IMR-90 (cell line): ENCODE measurements around the gene ARHGAP10. TPM values are rescaled to one million over a fixed set of nuclear protein-coding genes. Genes with fewer than 3 reads are reported as not detected.

Experiments
- ATAC-seq: fragments of 200-7000 bp; cut with Tn5 transposase; 2 replicates; pipeline ENCODE4 v1.9.1; 2020; ENCODE audit warnings: low read depth, mild to moderate bottlenecking, moderate library complexity
- BruUV-seq: library from RNA; stranded (reverse); fragments of 400-500 nt; replicated peaks from 2 replicates; lab custom pipeline; 2021; lab: Mats Ljungman, UMichigan
- CTCF ChIA-PET: fragments of 300-600 bp; formaldehyde crosslinking; extraction: SDS; loops from one replicate; lab custom pipeline; 2021; ENCODE audit warnings: antibody characterized with exemption; lab: Yijun Ruan, JAX
- POLR2A ChIA-PET: fragments of 300-600 bp; sonication (Branson Sonifier 250); formaldehyde crosslinking; loops from one replicate; lab custom pipeline; 2022; ENCODE audit warnings: antibody characterized with exemption; ENCODE audit not compliant: unreplicated experiment; lab: Charles Lee
- DNase-seq: peaks from one replicate; pipeline ENCODE4 v3.0.0; 2013
- H2AFZ ChIP-seq: replicated peaks from 2 replicates; pipeline ENCODE3; 2013; ENCODE audit warnings: low read length, mild to moderate bottlenecking; ENCODE audit not compliant: poor library complexity
- H2AK5ac ChIP-seq: 2 replicates; pipeline ENCODE4 v1.6.1; 2013; ENCODE audit warnings: low read depth, low read length, inconsistent platforms
- H2AK9ac ChIP-seq: replicated peaks from 2 replicates; pipeline ENCODE3; 2013; ENCODE audit warnings: mild to moderate bottlenecking, low read depth, low read length, moderate library complexity; ENCODE audit not compliant: poor library complexity
- H2BK120ac ChIP-seq: 2 replicates; pipeline ENCODE4 v1.6.1; 2013; ENCODE audit warnings: low read depth, low read length, inconsistent platforms
- H2BK15ac ChIP-seq: 3 replicates; pipeline ENCODE4 v1.6.1; 2013; ENCODE audit warnings: low read depth, low read length, inconsistent platforms
- H2BK20ac ChIP-seq: 2 replicates; pipeline ENCODE4 v1.6.1; 2013; ENCODE audit warnings: low read depth, mild to moderate bottlenecking, inconsistent platforms, low read length, moderate library complexity
- H2BK5ac ChIP-seq: 2 replicates; pipeline ENCODE4 v1.6.1; 2013; ENCODE audit warnings: mild to moderate bottlenecking, low read depth, low read length, inconsistent platforms; ENCODE audit not compliant: poor library complexity, severe bottlenecking
- H3K14ac ChIP-seq: replicated peaks from 2 replicates; pipeline ENCODE4 v1.6.1; 2013; ENCODE audit warnings: low read depth, low read length, inconsistent platforms
- H3K18ac ChIP-seq: 2 replicates; pipeline ENCODE4 v1.6.1; 2013; ENCODE audit warnings: low read depth, low read length, control low read depth
- H3K23ac ChIP-seq: 2 replicates; pipeline ENCODE4 v1.6.1; 2013; ENCODE audit warnings: low read depth, low read length, inconsistent platforms
- H3K27ac ChIP-seq: 2 replicates; pipeline ENCODE4 v1.5.1; 2013; ENCODE audit warnings: mild to moderate bottlenecking, control low read depth, low read length; ENCODE audit not compliant: insufficient read depth
- H3K27me3 ChIP-seq: 2 replicates; pipeline ENCODE4 v1.6.1; 2013; ENCODE audit warnings: low read length; ENCODE audit not compliant: control insufficient read depth, insufficient read depth
- H3K36me3 ChIP-seq: 2 replicates; pipeline ENCODE4 v1.6.1; 2013; ENCODE audit warnings: low read length, mixed read lengths; ENCODE audit not compliant: control insufficient read depth, insufficient read depth
- H3K4ac ChIP-seq: 2 replicates; pipeline ENCODE4 v1.6.1; 2013; ENCODE audit warnings: low read depth, low read length, inconsistent platforms
- H3K4me1 ChIP-seq: 2 replicates; pipeline ENCODE4 v1.6.1; 2013; ENCODE audit warnings: low read length, mixed read lengths; ENCODE audit not compliant: control insufficient read depth, insufficient read depth
- H3K4me2 ChIP-seq: 2 replicates; pipeline ENCODE4 v1.6.1; 2013; ENCODE audit warnings: low read depth, mild to moderate bottlenecking, control low read depth, low read length, moderate library complexity
- H3K4me3 ChIP-seq: 2 replicates; pipeline ENCODE4 v1.5.1; 2013; ENCODE audit warnings: low read depth, mild to moderate bottlenecking, control low read depth, low read length, moderate library complexity; ENCODE audit not compliant: insufficient read depth
- H3K56ac ChIP-seq: 2 replicates; pipeline ENCODE4 v1.6.1; 2013; ENCODE audit warnings: low read length, inconsistent platforms; ENCODE audit not compliant: insufficient read depth; ENCODE audit errors: extremely low read depth
- H3K79me1 ChIP-seq, 2 experiments: 2 replicates each; pipeline ENCODE4 v1.6.1; 2013; ENCODE audit warnings: low read length in 2 of 2, inconsistent platforms in 1 of 2, low read depth in 1 of 2
- H3K9ac ChIP-seq: 2 replicates; pipeline ENCODE4 v1.6.1; 2013; ENCODE audit warnings: low read depth, low read length, control low read depth
- H3K9me1 ChIP-seq: 2 replicates; pipeline ENCODE4 v1.6.1; 2013; ENCODE audit warnings: low read length, inconsistent platforms; ENCODE audit not compliant: insufficient read depth
- H3K9me3 ChIP-seq: 2 replicates; pipeline ENCODE4 v1.6.1; 2013; ENCODE audit warnings: low read length; ENCODE audit not compliant: control insufficient read depth, insufficient read depth
- H4K20me1 ChIP-seq: 2 replicates; pipeline ENCODE4 v1.6.1; 2013; ENCODE audit warnings: low read length, inconsistent platforms; ENCODE audit not compliant: insufficient read depth
- H4K5ac ChIP-seq: 2 replicates; pipeline ENCODE4 v1.6.1; 2013; ENCODE audit warnings: mild to moderate bottlenecking, low read depth, low read length, control low read depth
- H4K8ac ChIP-seq, 2 experiments: 2 replicates each; pipeline ENCODE4 v1.6.1; 2013; ENCODE audit warnings: low read depth in 2 of 2, low read length in 2 of 2, control low read depth in 1 of 2, inconsistent platforms in 1 of 2
- H4K91ac ChIP-seq: 2 replicates; pipeline ENCODE4 v1.6.1; 2013; ENCODE audit warnings: low read depth, low read length, inconsistent platforms; ENCODE audit not compliant: insufficient read depth
- MAFK ChIP-seq: IDR thresholded peaks from 2 replicates; pipeline ENCODE4 v1.6.1; 2012; ENCODE audit warnings: low read depth, low read length, improper control_type of control experiment
- NFE2L2 ChIP-seq: fragments of 150-350 bp; IDR thresholded peaks from 2 replicates; pipeline ENCODE4 v1.6.1; 2016; ENCODE audit warnings: low read depth, mild to moderate bottlenecking, low read length
- RCOR1 ChIP-seq: IDR thresholded peaks from 2 replicates; pipeline ENCODE4 v1.6.1; 2012; ENCODE audit warnings: mild to moderate bottlenecking, low read length, improper control_type of control experiment; ENCODE audit not compliant: insufficient replicate concordance
- whole genome bisulfite sequencing, 2 experiments: methylation state at CpG; one replicate each; pipeline versions ENCODE4 v1.1.5 to v1.1.7; 2013; ENCODE audit warnings: missing lambda C conversion rate in 2 of 2; ENCODE audit not compliant: insufficient read length in 1 of 2; ENCODE audit errors: extremely low coverage in 2 of 2; 5-methylcytosine and 5-hydroxymethylcytosine counted together
- dilution Hi-C: fragments of 300-500 bp; cut with HindIII; formaldehyde crosslinking; loops from one replicate; pipeline ENCODE4 v1.14.3; 2018; ENCODE audit warnings: low sequenced_read_pairs; ENCODE audit not compliant: unreplicated experiment
- in situ Hi-C: fragments of 300-500 bp; cut with MboI; formaldehyde crosslinking; loops from 3 replicates; pipeline ENCODE4 v1.14.3; 2019; ENCODE audit warnings: low sequenced_read_pairs, inconsistent platforms, mixed read lengths
- intact Hi-C: fragments of 100-400 bp; cut with micrococcal nuclease; formaldehyde crosslinking; loops from 2 replicates; pipeline ENCODE4 v1.10.0; 2022
- polyA plus RNA-seq, 3 experiments: library from polyadenylated mRNA; depleted of rRNA; stranded (reverse); fragments of >200 nt; gene quantifications; 2 replicates each; pipeline ENCODE4 v1.2.3, GENCODE V29; 2012; ENCODE audit warnings: low replicate concordance in 1 of 3
- total RNA-seq: library from RNA; depleted of rRNA; stranded (reverse); fragments of >200 nt; gene quantifications from 2 replicates; pipeline ENCODE4 v1.2.3, GENCODE V29; 2012

Gene ARHGAP10
- total and polyA plus RNA-seq, 2 of the 4 experiments (the other 2 are of a cell fraction), result 27.1 to 29.4 TPM

GRCh38 chr4:147802346-147802745 is 70.5 kb downstream of the ARHGAP10 start:
- H3K36me3 ChIP-seq, result no peaks in the 10 kb centered on the region
- CTCF ChIA-PET, result no interaction called here
- peaks cover 44 to 68% of the 10 kb centered on the region in 2 experiments for H3K79me1 ChIP-seq
- H3K4ac ChIP-seq, result no peak overlapping the region
- H2BK15ac ChIP-seq, result no peak overlapping the region
- H3K56ac ChIP-seq, result no peak overlapping the region
- H4K91ac ChIP-seq, result no peak overlapping the region
- peaks cover 34% of the 10 kb centered on the region for H4K20me1 ChIP-seq
- no peak overlapping the region for H3K18ac ChIP-seq
- no peaks in the 10 kb centered on the region for H3K9me3 ChIP-seq
- no peak overlapping the region for H3K23ac ChIP-seq
- no peak overlapping the region for H3K9ac ChIP-seq
- H3K4me3 ChIP-seq, result no peak overlapping the region
- WGBS, 2 experiments, result no CpG with 5 or more reads among the region's 2 CpGs
- H3K9me1 ChIP-seq, result peaks cover 6% of the 10 kb centered on the region; the same call in 1 of the 2 replicates
- no peak overlapping the region for H2BK120ac ChIP-seq
- H4K8ac ChIP-seq, result no peak overlapping the region
- POLR2A ChIA-PET, result no interaction called here
- H2AK9ac ChIP-seq, result no peak overlapping the region
- intact Hi-C loops (no loop called here), dilution Hi-C loops (no loop called here), in situ Hi-C loops (no loop called here)
- TF ChIP-seq MAFK (no peak), NFE2L2 (no peak), RCOR1 (no peak)
- no peak overlapping the region for H3K14ac ChIP-seq
- no peak for ATAC-seq
- no peak overlapping the region for H2AK5ac ChIP-seq
- DNase-seq, result no peak
- H2BK5ac ChIP-seq, result no peak overlapping the region
- no peak overlapping the region for H2BK20ac ChIP-seq
- peaks cover 9% of the 10 kb centered on the region for H3K4me1 ChIP-seq
- H2AFZ ChIP-seq, result no peak overlapping the region
- BruUV-seq, result no TSS peak
- no peak overlapping the region for H4K5ac ChIP-seq
- H3K4me2 ChIP-seq, result no peak overlapping the region
- H3K27me3 ChIP-seq, result no peaks in the 10 kb centered on the region
- no peak overlapping the region for H3K27ac ChIP-seq
